Activated T-helper 1 cell treated with Interleukin-2 at 50 U/mL for 16 hours (primary cell): ENCODE results near the gene ANKS1B.

Source experiments
- DNase-seq: peaks from one replicate; pipeline ENCODE4 v3.0.0-alpha.2; 2020; ENCODE audit warnings: low read depth

ANKS1B gene

DNA sequence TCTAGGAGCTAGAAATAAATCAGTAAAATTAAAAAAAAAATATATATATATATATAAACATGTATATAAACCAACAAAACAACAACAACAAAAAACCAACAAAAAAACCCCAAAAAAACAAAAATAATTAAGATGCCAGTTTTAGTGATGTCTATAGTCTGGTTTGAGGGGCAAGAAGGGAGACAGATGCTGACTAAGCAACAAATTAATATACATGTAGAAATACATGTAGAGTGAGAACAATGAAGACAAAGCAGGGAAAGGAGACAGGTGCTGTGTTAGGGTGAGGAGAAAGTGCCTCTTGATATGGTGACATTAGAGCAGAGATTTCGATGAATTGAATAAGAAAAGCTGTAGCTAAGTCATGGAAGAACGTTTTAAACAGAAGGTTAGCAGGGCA, 861.8 kb downstream of the ANKS1B start:
- DNase-seq = no peak

DNA sequence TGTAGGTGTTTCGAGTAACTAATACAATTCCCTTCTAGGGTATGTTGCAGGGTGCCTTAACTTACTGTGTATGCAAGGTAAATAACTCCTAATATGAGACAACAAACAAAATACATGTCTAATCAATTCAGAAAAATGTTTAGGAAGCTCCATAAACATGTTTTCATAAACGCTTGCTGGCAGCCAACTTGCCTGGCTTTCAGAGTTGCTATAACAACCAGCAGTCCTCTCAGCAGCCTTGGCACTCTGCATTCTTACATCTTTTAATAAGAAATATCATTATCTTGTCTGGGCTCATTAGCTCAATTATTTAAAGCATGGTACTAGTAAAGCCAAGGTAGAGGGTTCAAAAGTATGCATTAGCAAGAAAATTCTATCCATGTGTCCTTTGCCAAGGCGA, 862.2 kb downstream of the ANKS1B start:
- DNase-seq = no peak

DNA sequence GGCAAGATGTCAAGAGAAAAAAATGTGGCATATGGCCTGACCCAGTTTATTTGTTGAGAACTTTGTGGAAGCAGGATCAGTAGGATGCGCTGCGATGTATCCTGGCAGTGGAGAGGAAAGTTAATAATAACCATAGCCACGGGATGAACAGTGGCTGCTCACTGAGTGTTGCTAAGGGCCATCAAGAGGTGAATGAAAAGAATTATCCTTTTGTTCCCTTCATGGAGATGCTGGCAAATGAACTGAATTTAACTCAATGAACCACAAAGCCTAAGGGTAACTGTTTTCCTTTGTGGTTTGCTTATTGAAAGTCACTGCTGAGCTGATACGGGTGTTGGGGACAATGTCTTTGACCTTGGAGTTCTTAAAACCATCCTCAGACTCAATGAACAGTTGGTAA, 863.2 kb downstream of the ANKS1B start:
- DNase-seq = no peak

DNA sequence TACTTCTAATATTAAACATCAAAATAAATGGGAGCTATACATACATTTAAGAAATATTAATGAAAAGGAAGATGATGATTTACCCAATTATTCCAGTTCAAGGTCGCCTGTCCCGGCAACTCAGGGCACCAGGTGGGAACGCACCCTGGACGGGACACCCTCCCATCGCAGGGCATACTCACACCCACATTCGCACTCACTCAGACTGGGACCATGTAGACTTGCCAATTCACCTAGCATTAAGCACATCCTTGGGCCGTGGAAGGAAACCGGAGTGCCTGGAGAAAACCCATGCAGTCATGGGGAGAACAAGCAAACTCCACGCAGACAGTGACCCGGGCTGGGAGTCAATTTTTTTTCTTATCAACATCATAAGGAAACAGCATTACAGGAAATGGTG, 864.8 kb downstream of the ANKS1B start:
- no peak for DNase-seq

DNA sequence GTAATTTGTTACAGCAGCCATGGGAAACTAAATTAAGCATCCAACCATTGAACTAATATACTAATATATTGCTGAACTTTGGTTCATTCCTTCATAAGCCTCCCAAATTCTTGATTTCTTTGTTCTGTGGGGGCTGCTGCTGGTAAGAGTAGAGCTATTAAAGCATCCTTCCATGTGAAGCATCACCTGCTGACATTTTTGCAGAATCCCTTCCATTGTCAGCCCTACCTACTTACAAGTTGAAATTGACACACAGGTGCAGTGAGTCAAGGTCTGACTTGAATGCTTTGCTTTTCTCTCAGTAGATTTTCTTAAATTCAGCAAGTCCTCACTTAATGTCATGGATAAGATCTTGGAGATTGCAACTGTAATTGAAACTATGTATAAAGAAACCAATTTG, 865.3 kb downstream of the ANKS1B start:
- DNase-seq = no peak

DNA sequence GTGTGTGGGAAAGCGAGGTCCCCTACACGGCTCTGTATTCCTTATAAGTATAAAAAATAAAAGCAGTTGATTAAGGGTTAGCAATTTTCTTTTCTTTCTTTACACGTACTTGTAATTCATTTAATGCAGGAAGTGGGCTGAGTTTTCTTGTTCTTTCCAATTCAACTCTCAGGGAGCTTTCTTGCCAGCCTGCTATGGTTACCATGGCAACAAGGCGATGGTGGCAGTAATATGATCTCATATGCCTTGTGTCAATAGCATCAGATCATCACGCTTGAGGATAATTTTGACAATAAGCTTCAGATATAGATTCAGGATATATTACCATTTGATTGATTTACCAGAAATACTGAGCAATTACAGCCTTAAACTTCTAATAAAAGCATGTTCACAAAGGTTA, 873.1 kb downstream of the ANKS1B start:
- DNase-seq = no peak

DNA sequence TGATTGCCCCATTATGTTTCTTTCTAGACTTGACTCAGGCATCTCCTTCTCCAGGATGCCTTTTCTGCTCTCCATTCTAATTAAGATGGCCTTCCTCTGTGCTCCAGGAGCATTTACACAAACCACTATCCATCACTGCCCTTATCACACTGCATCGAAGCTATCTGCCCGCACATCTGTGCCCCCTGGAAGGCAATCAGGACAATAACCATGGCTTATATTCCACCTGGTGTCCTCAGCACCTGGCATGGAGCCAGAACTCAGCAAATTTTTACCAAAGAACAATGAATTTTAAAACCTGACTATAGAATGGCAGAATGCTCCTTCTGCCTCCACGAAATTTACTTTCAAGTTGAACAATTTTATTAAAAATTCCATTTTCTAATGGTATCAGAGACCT, 873.9 kb downstream of the ANKS1B start:
- no peak for DNase-seq

DNA sequence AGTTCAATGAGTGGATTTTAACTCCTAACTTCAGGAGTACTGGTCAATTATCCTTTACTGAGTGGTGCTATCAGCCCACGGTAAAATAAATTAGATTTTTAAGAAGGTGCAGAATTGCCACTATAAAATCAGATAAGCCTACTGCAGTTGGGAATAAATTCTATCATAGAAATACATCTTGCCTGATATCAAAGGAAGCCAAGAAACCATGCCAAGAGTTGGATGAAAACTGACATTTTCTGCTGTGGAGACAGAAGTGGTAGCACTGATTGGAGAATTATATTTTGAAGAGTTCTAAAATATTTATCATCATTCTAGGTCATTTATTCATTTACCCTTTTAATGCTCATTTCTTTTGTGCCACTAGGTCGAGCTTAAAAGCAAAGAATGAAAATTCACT, 874.5 kb downstream of the ANKS1B start:
- DNase-seq = no peak

DNA sequence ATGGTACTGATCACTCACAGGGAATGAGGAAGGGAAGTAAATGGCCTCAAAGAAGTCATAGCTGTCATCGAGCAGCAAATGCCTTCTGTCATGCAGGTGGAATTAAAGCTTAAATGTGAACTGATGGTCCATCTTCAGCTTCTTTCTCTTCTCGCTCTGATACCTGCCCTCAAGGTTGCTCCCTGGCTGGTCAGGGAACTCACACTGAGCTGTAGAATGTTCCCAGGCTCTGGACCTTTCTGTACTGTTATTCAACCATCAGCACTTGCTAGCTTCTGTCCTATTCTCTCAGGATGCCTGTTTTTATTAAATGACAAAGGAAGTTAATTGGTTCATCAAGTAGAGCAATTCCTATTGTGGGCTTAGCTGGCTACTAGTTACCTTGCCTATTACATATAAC, 875.8 kb downstream of the ANKS1B start:
- DNase-seq = no peak

DNA sequence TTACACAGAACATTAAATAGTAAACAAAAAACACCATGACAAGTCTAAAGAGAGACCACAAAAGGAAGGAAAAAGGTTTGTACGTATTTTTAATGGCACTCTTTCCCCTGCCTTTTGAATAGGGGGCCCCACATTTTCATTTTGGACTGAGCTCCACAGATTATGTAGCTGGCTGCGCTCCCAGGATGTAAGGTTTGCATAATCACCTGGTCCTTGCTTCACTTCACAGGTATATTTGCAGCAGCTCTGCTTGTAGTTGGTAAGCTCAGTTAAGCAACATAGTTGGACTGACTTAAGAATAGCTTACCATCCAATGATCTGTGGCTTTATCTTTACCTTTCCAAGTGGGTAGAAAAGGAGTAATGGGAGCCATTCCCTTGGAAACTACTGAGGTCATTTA, 885.0 kb downstream of the ANKS1B start:
- DNase-seq = no peak

DNA sequence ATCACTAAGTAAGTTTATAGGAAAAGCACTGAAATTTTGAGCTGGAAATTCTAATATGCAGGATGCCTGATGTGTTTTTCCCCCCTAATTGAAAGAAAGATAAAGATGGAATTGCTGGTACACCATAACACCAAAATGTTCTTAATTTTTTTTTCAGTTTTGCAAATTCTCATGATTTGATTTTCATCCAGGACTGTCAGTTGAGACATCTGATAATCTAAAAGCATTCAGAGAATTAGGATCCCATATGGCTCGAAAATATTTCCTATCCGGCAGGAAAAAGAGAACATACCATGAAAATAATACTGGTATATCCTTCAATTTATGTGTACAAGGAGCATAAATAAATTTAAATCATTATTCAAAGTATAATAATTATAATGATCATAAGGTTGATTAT, 887.6 kb downstream of the ANKS1B start:
- DNase-seq = no peak

DNA sequence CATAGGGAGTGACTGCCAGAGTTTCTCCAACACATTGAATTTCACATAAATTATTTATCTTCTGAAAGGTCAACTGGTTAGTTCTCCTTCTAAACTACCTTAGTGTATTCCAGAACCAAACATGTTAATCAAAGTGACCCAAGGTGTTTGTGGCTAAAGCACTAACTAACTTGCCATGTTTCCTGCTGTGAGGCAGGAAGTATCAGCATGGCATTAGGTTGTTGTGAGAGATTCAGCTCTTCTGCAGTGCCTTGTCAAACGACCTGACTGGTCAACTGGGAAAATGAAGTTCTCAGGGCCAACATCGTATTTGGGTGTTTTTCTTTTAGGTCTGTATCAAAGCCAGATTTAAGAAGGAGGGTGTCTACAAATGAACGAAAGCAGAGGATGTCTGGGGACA, 891.6 kb downstream of the ANKS1B start:
- DNase-seq = no peak

DNA sequence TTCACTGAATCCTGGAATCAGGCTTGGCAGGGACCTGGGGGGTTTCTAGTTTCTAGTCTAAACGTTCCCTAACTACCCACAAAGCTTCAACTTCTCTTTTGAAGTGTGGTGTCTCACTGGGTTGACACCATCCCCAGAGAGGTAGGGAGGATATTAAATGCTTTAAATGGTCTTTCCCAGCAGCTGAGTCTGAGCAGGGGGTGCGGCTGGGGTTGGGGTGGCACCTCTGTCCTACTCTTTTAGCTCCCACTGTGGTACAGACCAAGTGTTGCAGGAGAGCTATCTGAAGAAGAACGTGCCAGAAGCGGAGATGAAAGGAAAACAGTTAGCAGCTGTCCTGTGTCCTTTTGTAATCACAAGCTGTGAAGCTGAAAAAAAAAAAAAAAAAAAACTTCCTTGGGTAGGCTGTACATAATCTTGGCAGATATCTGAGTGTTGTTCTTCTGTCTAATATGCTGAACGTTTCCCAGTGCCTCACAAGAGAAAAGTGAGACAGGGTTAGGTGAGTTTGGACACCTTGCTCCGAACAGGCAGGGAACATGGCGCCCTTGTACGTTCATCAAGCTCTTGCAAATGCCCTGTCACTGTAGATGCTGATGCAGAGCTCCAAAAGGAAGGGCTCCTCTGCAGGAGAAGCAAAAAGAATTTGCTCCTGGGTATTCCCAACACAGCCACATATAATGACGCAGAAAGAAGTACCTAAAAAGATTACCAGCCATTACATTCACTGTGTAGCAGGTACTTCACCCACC, 892.5 kb downstream of the ANKS1B start:
- no peak for DNase-seq

DNA sequence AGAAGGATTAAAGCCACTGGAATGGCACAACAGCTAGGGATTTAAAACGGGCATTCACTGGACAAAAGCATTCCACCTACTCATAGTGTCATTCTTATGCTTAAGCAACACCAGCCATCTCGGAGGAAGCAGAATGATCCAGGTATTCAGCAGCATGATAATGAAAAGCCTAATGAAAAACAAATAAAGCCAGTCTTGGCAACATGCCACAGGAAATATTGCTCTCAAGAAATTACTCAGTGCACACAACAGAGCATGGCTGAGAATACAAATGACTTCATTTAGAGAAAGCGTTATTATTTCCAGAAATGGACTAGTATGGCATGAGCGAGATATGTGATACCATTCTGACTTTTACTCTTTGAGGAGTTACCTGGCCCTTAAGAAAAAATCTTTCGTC, 897.5 kb downstream of the ANKS1B start:
- DNase-seq = no peak

DNA sequence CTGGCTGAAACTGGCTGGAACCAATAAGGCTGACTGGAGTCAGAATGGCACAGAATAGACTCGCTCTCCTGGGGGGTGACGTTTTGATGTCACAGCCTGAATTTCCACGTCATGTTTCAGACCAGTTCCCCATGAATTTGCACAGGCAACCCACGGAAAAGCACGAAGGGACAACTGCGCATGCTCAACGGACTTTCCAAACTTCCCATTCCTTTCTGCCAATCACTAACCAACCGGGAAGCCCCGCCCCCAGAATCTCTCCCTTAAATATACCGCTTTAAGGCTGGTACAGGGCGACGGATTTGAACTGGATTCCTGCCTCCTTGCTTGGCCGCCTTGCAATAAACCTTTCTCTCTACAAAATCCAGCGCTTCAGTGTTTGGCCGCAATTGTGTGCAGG, 904.9 kb downstream of the ANKS1B start:
- DNase-seq = no peak

DNA sequence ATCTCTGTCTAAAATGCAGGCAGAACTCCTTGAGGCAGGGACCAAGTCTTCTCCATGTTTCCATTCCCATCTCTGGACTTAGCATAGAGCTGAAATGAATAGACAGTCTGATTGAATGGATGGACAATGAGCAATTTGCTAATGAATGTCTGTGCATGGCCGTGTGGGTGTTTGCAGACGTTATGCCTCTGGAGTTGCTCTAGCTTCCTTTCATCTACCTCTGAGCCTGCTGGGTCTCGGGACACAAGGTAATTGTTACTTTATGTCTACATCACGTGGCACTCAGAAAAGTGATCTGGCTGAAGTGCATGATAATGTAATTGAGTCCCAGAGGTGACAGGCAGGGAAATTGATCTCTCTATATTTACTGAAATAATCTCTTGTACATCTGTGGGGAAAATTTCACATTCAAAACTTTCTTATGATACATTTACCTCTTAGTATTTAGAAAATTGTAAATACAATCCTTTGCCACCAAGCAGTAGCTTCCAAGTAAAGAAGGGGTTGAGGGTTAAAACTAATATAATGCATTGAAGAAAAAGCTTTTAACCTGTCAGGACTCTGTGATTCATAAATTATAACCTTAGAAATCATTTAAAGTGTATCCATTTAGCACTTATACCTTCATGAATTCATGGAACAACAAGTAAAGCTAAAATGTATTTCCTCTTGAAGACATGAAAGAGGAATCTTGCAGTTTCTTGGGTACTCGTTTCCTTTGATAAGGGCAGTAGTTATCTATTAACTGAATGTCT, 915.6 kb downstream of the ANKS1B start:
- no peak for DNase-seq

DNA sequence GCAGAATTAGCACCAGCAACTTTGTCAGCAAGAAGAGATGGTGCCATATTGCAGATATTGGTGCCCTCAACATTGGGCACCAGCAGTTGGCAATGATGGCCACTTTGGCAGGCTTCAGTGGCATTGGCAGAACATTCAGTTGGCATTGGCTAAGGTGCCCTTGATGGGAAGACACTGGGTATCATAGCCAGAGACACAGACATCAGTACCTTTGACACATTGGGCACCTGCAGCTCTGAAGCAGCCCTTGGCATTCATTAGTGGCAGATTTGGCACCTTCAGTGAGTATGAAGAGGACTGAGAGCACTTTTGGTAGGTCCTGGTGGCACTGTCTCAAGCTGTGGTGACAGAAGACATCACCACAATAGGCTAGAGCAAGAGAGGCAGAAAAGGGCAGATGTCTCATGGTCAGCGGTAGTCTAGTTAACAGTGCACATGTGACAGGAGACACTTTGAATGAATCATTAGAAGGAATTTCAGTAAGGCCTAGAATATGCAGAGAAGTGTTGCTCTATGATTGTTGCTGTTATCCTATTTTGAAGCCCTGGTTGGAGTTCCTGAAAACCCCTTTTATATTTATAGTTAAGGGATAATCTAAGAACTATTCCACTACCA, 917.5 kb downstream of the ANKS1B start:
- no peak for DNase-seq

DNA sequence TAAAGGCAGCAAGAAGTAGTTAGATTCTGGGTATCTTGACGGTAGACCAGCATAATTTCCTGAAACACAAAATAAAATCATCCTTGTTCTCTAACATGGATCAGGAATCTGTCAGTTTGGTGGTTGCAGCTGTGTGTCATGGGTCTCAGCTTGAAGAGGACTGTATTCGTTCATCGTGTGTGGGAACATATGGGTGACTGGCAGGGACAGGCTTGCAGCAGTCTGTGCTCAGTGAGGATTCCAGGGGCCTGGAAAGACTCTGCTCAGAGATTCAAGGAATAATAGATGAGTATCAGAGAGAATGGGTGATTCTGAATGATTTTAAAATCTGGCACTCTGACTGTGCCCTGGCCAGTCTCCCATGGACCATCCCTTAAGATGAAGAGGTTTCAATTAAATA, 918.0 kb downstream of the ANKS1B start:
- DNase-seq = no peak

DNA sequence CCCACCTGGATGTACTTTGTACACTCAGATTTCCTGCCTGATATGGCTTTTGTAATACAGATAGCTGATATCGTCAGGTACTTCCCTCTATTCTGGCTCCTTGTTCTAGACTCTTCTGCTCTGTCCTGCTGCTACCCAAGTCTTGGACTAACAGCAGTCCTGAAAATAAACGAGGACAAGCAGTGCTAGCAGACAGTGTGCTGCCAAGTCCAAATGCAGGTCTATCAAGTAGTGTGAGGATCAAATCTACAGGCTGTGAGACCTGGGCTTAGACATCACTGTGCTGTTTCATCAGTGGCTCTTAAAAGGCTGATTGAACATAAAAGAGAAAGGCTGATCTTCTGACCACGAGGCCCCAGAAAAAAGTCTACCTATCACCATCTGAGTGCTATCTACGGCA, 921.6 kb downstream of the ANKS1B start:
- DNase-seq = no peak

DNA sequence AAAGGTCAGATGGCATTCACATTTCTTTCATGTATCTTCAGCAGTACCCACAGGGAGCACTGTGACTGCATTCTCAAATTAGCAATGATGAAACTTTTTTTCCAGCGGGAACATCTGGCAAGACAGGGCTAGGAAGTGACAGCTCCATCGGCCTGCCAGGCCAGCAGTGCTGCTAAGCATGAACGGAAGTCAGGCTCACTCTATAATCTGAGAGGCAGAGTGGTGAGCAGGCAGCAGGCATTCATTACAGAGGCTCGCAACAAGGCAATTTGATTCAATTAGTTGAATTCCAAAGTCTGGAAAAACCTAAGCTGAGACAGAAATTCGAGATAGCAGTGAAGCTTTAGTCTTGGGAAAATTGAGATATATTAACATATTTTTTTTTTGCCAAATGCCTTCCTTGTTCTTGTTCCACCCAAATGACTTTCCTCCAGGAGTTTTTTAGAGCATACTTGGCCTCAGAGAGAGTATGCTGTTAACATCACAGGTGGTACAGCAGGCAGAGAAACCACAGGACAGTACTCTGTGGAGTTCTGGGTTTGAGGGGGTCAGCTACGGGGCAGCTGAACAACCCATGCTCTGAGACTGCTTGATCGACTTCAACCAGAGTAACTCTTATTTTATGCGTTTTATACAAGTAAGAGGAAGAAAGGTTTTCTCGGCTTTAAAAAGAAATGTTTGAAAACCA, 924.8 kb downstream of the ANKS1B start:
- no peak for DNase-seq

DNA sequence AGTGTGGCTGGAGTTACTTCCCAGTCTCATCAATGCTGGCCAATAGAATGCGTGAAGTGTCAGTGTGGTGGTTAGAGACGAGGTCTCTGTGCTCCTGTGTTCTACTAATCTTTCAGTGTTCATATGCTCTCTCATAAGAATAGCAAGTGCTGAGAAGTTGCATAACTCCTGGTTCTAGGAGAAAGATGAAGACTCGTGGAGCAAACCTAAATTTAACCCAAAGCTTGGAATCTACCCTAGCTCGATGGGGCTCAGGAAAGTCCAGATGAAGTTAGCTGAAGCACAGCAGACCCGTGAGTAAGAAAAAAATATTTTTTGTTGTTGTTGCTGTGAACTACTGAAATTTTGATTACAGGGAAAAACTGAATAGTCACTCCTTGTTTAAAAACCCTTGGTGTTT, 927.1 kb downstream of the ANKS1B start:
- no peak for DNase-seq

DNA sequence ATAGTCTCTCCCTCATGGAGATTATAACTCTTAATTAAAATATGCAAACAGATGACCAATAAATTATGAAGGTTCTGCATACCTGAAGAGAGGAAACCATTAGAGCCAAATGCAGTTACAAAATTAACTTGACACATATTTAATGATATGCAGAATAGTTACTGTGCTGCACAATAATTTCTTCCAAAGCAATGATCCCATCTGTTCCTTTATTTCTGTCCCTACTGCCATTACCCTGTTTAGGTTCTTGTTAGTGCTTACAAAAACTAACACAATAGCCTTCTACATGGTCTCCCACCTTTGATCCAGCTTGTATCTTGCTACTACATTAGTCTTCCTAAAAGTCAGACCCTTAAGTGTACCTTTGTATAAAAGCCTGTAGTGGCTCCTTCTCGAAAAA, 928.5 kb downstream of the ANKS1B start:
- no peak for DNase-seq

DNA sequence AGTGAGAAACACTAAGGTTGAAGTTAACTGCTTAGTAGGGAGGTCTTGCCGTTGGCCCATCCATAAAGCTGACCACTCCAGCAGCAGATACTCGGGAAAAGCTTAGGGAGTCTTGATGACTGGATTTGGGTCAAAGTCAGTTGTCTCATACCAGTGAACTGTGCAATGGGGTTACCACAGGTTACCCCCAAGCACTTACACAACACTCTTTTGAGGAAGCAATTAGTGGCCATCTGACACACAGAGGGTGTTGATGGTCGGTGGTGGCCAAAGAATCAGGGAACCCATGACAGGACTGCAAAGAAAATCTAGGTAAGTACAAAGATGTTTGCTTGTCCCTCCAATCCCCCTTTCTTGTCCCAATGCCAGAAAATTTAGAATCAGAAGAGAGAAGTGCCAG, 929.4 kb downstream of the ANKS1B start:
- DNase-seq = no peak
